ENCODE measurements around the gene DLGAP1.
"Not testable (repeated sequence)": the region's sequence is repeated elsewhere in the genome, so short reads cannot be mapped to it uniquely, and the experiment has no call there.

DLGAP1 gene

DNA sequence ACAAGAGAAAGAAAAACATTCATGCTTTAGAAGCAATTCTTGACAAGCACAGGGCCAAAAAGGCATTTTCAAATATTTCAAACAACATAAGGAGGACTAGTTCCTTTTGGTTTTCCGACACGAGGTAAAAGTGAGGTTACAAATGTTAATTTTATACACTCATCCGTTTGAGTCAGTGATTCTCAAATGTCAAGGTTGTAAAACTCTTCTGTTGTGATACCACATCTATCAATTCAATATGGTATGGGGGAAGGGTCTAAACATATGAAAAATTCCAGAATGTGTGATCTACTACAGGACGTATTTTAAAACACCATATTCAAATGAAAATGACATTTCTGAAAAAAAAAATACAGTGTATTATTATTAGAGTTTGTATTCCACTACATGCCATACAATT lies 952.5 kb downstream of the DLGAP1 start:
- DNase-seq = no peak

DNA sequence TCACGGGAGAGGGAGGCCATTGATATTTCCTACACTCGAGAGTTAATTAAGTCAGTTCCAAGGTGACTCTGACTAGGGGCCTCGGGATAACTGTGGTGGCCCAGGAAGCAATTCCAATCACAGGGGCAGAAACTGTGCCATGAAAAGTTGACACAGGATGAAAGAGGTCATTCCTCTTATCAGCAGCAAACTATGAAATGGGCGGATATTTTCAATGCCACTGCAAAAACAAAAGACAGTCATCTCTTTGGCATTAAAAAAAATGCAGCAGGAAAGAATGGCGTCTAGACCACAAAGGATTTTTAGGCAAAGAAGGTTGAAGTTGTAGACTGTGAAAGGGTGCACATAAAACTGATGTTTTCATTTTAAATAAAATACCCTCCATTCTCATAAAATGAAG lies 955.1 kb downstream of the DLGAP1 start:
- no peak for DNase-seq

DNA sequence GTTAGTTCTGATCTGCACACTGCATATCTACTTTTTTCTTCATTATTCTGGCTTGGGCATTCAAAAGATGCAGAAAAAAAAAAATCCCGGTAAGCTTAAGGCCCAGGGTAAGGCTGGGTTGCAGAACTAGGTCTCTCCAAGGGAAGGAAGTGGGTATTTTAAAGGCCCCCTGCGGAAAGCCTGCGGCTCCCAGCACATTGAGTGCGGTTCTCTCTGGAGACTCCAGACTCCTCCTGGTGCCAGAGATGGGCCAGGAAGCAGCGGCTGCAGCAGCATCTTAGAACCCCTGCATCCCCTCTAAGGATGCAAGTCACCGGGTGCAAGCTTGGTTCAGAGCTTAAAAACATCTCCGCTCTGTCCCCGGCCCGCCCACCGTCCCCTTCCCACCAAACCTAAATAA lies 955.6 kb downstream of the DLGAP1 start:
- DNase-seq = no peak

DNA sequence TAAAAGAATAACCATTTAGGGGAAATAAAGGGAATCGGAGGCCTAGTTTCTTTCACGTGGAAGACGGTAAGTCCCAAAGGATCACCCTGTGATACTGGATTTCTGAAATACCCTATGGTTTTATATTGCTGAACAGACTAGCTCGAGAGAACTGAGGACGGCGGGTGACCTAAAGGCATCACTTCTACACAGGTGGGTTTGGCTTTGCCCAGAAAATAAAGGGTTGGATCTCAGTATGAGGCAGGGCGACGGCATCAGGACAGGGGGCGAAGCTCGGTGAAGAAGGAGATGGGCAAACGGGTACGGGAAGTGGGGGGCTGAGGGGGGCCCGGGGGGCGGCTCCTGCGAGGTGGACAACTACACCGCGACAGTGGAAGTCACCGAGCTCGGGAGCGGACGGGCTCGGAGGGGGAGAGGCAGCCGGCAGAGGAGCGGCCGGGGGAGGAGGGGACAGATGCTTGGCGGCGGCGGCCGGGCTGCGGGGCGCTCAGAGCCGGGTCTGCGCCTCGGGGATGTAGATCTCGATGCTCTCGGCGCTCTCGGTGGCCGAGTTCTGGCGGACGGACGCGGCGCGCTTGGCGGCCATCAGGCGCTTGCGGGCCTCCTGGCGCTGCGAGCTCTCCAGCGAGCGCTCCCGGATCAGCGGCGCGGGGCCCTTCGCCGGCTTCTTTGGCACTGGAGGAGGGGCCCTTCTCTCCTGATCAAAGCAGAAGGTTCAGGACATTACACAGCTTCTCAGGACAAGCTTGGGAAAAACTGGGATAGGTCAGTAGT lies 956.2 kb downstream of the DLGAP1 start:
- no peak for DNase-seq

DNA sequence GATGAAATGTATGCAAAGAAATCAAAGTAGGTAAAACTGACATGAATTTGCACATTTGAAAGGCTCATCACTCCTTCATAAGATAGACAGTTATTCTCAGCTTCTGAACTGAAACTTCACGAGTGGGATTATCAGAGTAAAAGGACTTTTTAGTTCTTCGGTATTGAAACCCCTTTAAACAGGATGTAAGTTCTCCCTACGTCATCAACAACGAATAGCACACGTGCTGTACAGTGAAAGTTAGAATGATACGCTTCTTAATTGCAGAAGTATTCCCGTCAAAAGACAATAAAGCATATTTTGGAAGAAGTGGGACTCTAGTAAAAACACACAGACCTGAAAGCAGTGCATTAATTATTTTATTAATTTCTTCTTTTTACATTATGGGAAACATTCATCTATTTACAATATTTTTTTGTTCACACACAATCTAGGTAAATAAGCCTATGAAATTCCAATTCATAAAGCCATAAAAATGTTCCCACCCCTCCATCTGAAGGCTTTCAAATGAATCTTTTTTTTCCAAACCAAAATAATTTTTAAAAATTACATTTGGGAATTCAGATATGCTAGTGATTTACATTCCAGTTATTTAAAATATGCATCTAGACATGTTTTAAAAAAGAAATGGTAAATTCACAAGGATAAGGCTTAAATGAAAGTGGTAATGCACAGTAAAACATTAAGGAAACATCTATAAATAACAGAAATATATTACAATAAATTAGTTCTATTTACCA lies 959.2 kb downstream of the DLGAP1 start:
- DNase-seq = no peak

DNA sequence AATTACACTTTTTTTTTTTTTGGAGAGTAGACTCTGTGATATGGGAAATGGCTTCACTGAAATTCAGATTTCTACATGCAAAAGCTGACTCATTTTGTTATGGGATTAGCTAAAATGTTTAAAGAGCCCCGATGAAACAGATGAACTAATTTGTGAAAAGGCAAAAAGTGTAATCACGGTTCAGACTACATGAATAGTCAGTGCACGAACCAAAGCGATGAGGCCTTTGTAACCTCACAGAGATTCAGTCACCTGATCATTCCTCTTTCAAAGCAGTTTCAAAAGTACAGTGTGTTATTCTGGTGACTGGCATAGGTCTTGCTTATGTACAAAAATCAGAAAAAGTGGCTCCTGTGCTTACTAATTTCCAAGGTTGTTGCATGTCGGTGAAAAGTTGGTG lies 960.5 kb downstream of the DLGAP1 start:
- DNase-seq = no peak

DNA sequence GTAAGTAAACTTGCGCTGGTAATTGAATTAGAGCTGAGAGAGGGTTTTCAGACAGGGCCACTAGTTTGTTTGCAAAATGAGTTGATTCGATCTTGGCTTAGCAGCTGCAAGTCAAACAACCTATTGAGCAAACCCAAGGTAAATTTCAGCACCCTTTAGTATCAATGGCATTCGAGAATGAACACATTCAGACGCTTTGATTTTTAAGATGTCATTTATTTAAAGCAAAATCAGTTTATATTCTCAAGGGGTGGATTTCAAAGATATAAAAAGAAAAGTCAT lies 960.9 kb downstream of the DLGAP1 start:
- no peak for DNase-seq

DNA sequence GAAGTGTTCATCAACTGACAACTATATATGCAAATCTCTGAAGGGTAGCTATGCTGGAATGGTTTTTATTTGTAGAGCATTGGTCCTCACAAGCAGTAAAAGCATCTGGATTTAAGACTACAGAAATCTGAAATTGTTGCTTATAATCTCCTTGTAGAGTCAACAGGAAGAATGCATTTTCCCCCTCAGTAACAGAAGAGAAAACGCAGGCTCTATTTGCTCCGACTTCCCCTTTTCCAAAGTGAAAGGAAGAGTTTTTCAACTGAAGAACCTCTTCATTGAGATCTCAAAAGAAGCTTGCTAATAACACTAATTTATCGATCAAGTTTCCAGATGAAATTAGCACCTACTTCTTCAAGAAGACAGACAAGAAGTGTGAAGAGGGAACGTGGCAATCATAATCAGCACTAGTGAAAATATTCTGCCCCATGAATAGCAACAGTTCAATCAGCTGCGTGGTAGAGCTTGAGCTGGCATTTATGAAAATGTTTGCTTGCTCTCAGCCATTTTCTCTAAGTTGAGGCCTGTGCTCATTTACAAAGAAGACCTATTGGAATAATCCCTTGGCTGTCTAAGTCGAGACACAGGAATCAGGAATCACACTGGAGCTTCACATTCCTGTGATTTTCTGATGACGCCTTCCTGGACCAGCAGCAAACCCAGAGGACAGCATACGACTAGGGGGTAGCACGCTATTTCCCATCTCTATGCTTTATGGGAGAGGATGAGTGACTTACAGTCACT lies 961.4 kb downstream of the DLGAP1 start:
- DNase-seq = no peak

DNA sequence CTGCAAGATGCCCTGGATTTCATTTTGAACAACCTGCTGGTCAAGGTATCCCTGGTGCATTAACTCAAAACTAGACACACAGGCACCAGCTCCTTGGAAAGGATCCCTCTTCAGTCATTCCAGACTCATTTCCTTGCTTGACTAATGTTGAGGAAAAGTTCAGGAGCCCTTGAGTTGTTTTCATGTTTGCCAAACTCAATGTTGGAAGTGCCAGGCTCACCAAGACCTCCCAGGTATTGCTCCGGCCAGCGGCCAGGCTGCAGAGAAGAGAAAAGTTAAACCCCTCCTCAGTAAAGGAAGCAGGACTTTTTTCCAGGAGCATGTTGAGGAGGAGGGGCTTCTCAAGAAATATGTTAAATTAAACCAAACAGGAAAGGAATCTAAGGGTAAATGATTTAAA lies 962.4 kb downstream of the DLGAP1 start:
- no peak for DNase-seq

DNA sequence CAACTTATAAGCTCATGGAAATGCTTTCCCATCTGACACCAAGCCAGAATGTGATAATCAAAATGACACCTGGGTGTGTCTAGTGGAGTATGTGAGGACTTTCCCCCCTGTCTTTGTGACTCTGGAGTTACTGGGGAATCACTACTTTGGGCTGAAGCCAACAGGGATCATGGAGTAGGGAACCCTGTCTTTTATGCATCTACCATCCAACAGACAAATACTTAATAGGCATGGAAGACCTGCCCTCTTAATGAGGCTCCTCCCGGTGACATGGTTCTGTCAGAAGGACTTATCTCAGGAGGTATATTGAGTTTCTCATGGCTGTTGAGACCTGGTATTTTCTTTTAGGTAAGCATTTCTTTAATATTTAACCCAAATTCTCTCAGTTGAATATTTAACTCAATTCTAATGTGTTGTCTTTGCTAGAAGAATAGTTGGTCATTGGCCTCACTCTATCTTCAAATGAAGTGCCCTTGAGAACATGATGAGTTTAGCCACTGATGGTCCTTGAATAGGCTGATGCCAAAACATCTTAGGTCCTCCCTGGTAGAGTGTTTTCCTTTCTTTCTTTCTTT lies 963.0 kb downstream of the DLGAP1 start:
- DNase-seq = no peak

DNA sequence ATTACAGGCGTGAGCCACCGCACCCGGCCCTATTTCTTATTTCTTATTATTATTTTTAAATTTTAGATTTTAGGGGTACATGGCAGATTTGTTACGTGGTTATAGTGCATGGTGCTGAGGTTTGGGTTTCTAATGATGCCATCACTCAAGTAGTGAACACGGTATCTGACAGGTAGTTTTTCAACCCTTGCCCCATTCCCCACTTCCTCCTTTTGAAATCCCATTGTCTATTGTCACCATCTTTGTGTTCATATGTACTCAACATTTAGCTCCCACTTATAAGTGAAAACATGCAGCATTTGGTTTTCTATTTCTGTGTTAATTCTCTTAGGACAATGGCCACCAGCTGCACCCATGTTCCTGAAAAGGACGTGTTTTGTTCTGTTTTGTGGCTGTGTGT lies 965.6 kb downstream of the DLGAP1 start:
- DNase-seq = no peak

DNA sequence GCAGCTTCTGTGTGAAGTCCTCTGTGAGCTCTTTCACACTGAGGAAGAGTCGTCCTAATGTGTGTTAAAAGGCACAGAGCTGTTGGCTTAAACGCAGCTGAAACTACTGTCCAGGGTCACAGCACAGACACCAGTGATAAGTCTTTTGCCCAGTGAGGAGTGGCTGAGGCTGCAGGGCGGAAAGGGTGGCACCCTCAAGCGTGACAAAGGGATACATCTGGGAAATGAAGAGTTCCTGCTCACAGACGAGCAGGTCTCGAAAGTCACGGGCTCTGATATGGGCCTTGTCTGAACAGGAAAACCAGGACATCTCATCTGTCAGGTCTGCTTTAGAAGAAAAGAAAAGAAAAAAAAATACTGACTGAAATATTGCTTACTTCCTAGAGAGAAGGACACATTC lies 968.6 kb downstream of the DLGAP1 start:
- DNase-seq = no peak

DNA sequence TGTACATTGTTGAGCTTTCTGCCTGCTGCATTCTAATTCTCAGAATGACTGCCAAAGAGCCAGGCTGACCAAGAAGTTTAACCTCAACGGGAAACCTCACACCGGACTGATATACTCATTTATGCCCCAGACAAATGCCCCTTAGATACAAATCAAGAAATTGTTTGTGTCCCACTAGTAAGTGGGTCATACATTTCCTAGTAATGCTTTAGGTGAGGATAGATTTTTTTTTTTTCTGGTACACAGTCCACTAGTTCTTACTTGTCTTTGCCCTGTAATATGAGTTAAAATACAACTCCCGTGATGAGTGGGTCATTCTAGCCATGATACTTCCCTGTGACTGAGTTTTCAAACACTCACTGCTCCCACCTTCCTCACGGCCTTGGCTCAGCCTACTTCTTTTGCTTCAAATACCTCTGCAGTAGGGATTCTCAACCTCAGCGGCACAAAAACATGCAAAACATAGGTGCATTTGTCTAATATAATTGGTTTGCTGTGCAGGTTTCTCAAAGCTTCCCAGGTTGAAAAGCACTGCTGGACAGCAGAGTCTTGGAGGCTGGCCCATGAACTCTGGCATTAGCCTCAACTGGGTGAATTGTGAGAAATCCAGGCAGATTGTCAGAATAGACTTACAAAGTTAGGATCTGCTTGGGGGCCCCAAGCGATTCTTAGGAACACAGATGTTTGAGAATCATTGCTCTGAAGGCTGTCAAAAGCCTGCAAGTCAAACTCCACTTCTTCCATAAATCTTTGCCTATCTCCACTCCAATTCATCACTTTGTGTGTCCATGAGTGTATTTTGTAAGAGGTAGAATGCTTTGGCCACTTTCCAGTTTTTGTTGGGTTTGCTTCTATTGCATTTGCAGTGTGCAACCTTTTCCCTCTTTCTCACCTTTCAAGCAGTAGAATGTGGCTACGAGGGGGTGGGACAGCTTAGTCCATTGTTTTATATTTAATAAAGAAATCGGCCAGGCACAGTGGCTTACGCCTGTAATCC lies 969.7 kb downstream of the DLGAP1 start:
- no peak for DNase-seq

DNA sequence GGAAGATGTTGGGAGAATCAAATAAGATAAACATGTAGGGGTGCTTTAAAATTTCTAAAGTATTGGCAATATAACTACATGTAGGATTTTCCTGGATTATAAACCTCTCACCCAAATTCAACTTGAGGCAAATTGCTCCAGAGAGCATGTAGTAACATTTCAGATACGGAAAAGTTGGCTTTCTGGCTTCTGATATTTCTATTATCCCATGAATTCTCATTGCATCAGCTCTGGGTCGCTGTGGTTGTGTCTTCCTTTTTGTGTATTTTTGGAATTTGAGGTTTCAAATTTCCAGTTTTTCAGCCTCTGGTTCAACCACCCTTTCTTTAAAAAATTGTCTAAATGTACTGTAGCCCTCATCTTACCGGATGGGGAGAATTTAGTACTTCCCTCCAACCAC lies 972.8 kb downstream of the DLGAP1 start:
- DNase-seq = no peak

DNA sequence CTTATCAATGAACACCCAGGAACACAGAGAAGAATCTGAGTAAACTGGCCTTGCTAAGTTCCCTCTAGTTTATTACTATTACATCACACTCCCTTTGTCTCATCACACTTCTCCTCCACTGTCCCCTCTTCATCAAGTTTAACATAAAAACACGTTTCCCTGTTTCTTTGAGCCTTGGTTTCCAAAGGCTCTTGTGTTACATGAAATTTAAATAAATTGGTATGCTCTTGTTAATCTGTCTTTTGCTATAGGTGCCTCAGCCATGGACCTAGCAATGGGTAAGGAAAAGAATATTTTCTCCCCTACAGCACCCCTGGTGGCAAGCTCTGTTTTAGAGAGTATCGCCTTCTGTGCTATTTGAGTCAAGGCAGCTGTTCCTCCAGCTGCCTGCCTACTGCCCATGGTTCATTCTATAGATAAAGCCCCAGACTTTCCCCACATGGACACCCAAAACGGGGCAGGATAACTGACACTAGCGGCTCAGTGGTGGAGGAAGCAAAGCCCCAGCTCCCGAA lies 973.4 kb downstream of the DLGAP1 start:
- no peak for DNase-seq

DNA sequence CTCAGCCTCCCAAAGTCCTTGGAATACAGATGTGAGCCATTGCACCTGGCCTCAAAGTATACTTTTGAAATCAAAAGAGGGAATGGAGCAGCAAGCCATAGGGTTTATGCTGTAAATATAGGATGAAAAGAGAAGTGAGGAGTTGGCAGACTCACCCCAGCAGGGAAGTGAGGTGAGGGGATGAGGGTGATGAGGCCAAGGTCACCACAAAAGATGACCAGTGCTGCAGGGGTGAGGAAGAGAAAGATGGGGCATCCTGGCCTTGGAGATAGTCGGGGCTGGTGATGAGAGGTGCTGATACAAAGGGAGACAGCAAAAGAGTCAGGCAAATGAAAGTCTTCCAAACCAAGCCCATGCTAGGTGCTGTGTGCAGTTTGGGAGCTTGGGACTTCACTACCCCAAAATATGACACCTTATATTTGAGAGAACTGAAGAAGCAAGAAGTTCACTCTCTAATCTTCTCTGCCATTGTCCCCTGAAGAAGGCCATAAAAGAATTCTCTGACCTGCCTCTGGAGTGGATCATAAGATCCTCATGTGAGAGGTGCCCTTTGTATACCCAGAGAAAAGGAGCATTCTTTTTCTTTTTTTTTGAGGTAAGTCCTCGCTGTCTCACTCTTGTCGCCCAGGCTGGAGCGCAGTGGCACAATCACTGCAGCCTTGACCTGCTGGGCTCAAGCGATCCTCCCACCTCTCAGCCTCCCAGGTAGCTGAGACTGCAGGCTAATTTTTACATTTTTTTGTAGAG lies 974.1 kb downstream of the DLGAP1 start:
- no peak for DNase-seq

DNA sequence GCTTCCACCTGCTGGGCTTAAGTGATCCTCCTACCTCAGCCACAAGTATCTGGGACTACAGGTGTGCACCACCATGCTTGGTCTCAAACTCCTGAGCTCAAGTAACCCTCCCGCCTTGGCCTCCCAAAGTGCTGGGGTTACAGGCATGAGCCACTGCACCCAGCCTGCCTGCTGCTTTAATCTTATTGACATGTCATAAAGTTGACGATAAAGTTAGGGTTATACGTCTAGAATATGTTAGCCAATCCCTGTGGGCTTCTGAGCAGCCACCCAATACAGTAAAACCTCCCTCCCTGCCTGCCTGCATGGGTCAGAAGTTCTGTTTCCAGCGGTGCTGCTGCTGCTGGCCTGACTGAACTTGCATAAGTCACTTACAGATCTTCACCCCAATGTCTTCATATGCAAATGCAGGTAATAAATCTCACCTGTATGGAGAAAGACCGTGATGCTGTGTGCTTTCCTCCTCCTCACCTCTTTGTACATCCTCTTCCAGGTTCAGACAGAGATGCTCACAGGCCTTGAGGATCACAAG lies 975.1 kb downstream of the DLGAP1 start:
- no peak for DNase-seq

DNA sequence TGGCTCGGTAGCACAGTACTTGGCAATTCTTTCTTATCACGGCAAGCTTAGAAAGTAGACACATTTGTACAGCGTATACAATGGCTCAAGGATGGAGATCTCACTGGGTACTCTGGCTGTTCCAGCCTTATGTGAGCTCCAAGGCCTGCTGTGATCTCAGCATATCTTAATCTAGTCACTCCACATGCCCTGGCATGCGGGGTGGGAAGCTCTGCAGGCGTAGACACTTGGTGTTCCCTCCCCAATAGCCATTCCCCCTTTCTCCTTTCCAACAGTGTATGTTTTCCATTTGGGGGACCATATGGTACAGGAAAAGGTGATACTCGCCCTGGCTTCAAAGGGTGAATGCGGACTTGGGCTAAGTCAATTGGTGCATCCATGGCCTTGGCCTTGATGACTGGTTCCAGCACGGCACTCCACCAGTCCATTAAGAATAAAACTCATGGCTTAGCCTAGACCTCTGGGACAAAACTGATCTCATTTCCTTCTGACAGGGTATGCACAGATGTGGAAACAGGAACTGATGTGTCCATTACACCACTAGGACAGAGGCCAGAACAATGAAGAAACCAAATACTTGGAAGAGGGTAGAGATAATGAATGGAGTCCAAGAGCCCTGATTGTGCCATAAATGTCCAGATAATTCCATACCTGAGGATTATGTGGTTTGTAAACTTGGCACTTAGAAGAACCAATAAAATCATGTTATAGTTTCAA lies 976.7 kb downstream of the DLGAP1 start:
- DNase-seq = no peak

DNA sequence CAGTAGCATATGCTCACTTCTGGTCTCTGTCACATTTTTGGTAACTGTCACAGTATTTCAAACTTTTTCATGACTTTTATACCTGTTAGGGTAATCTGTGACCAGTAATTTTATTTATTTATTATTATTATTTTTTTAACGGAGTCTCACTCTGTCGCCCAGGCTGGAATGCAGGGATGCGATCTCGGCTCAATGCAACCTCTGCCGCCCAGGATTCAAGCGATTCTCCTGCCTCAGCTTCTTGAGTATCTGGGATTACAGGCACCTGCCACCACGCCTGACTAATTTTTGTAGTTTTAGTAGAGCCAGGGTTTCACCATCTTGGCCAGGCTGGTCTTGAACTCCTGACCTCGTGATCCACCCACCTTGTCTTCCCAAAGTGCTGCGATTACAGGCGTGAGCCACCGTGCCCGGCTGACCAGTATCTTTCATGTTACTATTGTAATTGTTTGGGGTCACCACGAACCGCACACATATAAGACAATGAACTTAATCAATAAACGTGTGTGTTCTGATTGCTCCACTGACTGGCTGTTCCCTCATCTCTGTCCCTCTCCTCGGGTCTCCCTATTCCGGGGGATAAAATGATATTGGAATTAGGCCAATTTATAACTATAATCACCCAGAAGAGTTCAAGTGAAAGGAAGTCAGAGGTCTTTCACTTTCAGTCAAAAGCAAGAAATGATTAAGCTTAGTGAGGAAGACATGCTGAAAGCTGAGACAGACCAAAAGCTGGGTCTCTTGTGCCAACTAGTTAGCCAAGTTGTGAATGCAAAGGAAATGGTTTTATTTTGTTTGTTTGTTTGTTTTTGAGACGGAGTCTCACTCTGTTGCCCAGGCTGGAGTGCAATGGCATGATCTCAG lies 982.2 kb downstream of the DLGAP1 start:
- no peak for DNase-seq

DNA sequence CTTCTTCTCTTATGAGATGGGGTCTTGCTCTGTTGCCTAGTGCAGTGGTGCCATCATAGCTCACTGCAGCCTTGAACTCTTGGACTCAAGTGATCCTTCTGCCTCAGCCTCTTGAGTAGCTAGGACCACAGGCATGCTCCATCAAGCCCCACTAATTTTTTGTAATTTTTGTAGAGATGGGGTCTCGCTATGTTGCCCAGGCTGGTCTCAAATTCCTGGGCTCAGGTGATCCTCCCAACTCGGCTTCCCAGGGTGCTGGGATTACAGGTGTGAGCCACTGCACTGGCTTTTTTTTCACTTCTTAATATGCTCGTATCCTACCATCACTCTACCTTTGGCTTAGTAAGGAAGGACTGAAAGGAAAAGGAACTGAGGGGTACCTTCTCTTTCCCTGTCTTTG lies 983.0 kb downstream of the DLGAP1 start:
- DNase-seq = not testable (repeated sequence)

All from amniotic stem cell (primary cell).